ENCODE data around the gene PIAS2. TPM values are rescaled to one million over a fixed set of nuclear protein-coding genes. Genes with fewer than 3 reads are reported as not detected.
"Not testable (repeated sequence)": the region's sequence is repeated elsewhere in the genome, so short reads cannot be mapped to it uniquely, and the experiment has no call there.

PIAS2 gene
- total and polyA plus RNA-seq, 4 donors = 5.6 to 17.2 (median 9.2) TPM

- TF ChIP-seq, protein P1, sequence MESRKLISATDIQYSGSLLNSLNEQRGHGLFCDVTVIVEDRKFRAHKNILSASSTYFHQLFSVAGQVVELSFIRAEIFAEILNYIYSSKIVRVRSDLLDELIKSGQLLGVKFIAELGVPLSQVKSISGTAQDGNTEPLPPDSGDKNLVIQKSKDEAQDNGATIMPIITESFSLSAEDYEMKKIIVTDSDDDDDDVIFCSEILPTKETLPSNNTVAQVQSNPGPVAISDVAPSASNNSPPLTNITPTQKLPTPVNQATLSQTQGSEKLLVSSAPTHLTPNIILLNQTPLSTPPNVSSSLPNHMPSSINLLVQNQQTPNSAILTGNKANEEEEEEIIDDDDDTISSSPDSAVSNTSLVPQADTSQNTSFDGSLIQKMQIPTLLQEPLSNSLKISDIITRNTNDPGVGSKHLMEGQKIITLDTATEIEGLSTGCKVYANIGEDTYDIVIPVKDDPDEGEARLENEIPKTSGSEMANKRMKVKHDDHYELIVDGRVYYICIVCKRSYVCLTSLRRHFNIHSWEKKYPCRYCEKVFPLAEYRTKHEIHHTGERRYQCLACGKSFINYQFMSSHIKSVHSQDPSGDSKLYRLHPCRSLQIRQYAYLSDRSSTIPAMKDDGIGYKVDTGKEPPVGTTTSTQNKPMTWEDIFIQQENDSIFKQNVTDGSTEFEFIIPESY (IDR thresholded peaks at IDR 0.05) = no peak
- TF ChIP-seq HNF4A (conservative IDR thresholded peaks at IDR 0.05) (no peak), HNF4G (IDR thresholded peaks at IDR 0.05) (no peak), RAD21 (IDR thresholded peaks at IDR 0.05) (no peak), GABPA (IDR thresholded peaks at IDR 0.05 in 1 of 2, conservative IDR thresholded peaks at IDR 0.05 in 1 of 2) (no peak), FOXA1 (IDR thresholded peaks at IDR 0.05) (no peak), REST (IDR thresholded peaks at IDR 0.05) (no peak), EGR1 (IDR thresholded peaks at IDR 0.05; ENCODE audit: low read depth in 2 of 2) (no peak), NR2F2 (IDR thresholded peaks at IDR 0.05) (no peak), MAX (IDR thresholded peaks at IDR 0.05) (no peak), RXRA (IDR thresholded peaks at IDR 0.05) (no peak), SP1 (IDR thresholded peaks at IDR 0.05) (no peak), JUND (IDR thresholded peaks at IDR 0.05) (no peak), YY1 (IDR thresholded peaks at IDR 0.05) (no peak), FOXA2 (IDR thresholded peaks at IDR 0.05) (no peak), TAF1 (conservative IDR thresholded peaks at IDR 0.05) (no peak)
- TF ChIP-seq, protein P2, sequence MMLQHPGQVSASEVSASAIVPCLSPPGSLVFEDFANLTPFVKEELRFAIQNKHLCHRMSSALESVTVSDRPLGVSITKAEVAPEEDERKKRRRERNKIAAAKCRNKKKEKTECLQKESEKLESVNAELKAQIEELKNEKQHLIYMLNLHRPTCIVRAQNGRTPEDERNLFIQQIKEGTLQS (IDR thresholded peaks at IDR 0.05) = no peak
- TF ChIP-seq, protein P3, sequence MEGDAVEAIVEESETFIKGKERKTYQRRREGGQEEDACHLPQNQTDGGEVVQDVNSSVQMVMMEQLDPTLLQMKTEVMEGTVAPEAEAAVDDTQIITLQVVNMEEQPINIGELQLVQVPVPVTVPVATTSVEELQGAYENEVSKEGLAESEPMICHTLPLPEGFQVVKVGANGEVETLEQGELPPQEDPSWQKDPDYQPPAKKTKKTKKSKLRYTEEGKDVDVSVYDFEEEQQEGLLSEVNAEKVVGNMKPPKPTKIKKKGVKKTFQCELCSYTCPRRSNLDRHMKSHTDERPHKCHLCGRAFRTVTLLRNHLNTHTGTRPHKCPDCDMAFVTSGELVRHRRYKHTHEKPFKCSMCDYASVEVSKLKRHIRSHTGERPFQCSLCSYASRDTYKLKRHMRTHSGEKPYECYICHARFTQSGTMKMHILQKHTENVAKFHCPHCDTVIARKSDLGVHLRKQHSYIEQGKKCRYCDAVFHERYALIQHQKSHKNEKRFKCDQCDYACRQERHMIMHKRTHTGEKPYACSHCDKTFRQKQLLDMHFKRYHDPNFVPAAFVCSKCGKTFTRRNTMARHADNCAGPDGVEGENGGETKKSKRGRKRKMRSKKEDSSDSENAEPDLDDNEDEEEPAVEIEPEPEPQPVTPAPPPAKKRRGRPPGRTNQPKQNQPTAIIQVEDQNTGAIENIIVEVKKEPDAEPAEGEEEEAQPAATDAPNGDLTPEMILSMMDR (IDR thresholded peaks at IDR 0.05; ENCODE audit: low read depth, low read length, missing input control) = no peak
- no peaks in the 10 kb centered on the region for H3K9me3 ChIP-seq (ENCODE audit: control insufficient read depth in 4 of 4, low read length in 3 of 4)
- peaks cover 0 to 6% (median 3%) of the 10 kb centered on the region in 4 donors for H3K36me3 ChIP-seq (ENCODE audit: control insufficient read depth in 4 of 4, insufficient read depth in 3 of 4, low read depth in 1 of 4, low read length in 3 of 4)
- 74% methylated on average over 2 of the region's 2 CpGs for WGBS
- H3K27me3 ChIP-seq (ENCODE audit: control insufficient read depth in 4 of 4, insufficient read depth in 4 of 4, low read length in 3 of 4) = no peaks in the 10 kb centered on the region
- H3K9ac ChIP-seq (ENCODE audit: low read depth in 1 of 2, low read length in 2 of 2) = no peak overlapping the region
- no peak for DNase-seq (ENCODE audit: low spot score)
- no peak overlapping the region for H3K27ac ChIP-seq (ENCODE audit: low read depth in 1 of 2, low read length in 2 of 2)
- H3K4me1 ChIP-seq (ENCODE audit: control insufficient read depth in 4 of 4, insufficient read depth in 4 of 4, low read length in 3 of 4) = peaks cover 2 to 8% (median 4%) of the 10 kb centered on the region in 4 donors
- no peak overlapping the region for H3K4me3 ChIP-seq (ENCODE audit: low read depth in 1 of 3, low read length in 3 of 3)
Measured at GRCh38 chr18:46832849-46833248, 84.5 kb downstream of the PIAS2 start.

DNA sequence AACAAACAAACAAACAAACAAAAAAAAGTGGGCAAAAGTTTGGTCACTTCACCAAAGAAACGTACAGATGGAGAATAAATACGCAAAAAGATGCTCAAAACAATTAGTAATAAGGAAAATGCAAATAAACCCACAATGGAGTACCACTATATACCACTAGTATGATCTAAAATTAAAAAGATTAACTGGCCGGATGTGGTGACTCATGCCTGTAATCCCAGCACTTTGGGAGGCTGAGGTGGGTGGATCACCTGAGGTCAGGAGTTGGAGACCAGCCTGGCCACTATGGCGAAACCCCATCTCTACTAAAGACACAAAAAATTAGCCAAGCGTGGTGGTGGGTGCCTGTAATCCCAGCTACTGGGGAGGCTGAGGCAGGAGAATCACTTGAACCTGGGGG, 84.9 kb downstream of the PIAS2 start:
- not testable (repeated sequence) for DNase-seq (ENCODE audit: low spot score); H3K9me3 ChIP-seq (ENCODE audit: control insufficient read depth in 4 of 4, low read length in 3 of 4); H3K27ac ChIP-seq (ENCODE audit: low read depth in 1 of 2, low read length in 2 of 2); H3K4me1 ChIP-seq (ENCODE audit: control insufficient read depth in 4 of 4, insufficient read depth in 4 of 4, low read length in 3 of 4); H3K9ac ChIP-seq (ENCODE audit: low read depth in 1 of 2, low read length in 2 of 2); H3K36me3 ChIP-seq (ENCODE audit: control insufficient read depth in 4 of 4, insufficient read depth in 3 of 4, low read depth in 1 of 4, low read length in 3 of 4); H3K27me3 ChIP-seq (ENCODE audit: control insufficient read depth in 4 of 4, insufficient read depth in 4 of 4, low read length in 3 of 4); H3K4me3 ChIP-seq (ENCODE audit: low read depth in 1 of 3, low read length in 3 of 3)
- 96% methylated on average over 5 of the region's 5 CpGs for WGBS

Measured in liver (tissue), 9 donors.